Measurements from ENCODE around the gene ZNF439. TPM values are rescaled to one million over a fixed set of nuclear protein-coding genes. Genes with fewer than 3 reads are reported as not detected.

The ZNF439 gene
- 38.3 TPM for polyA plus RNA-seq (2013)

DNA sequence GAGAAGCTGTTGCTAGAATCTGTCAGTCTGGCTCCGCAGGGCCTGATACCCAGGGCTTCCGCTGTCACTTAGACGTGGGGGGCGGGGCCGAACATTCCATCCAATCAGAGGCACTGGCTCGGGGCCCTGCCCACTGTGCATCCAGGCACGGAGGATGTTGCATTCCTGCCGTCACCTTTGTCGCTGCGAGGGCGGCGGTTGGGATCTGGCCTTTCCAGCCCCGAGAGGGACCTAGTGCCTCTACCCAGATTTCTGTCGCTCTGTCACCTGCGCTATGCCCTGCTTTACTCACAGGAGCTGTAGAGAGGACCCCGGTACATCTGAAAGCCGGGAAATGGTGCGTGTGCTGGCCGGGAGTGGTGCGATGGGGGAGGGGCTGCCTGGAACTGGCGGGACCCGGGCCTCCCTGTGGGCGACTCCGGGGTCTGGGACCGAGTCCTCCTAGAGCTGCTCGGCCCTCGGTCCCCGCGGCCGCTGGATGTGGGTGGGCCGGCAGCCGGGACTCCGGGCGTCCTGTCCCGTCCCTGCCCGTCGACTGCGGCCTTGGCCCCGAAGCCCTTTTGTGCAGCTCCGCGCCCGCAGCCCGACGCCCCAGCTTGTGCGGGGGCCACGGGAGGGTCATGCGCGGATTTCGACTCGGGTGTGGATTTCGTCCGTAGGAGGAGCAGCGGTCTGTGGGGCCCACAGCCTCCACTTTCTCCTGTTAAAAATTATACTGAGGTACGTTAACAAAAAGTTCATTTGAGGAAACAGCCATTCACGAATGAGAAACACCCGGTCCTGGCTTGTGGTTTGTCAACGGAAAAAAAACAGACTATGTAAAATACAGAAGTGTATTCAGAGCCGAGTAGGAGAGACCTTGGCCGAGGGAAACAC lies at the start of gene ZNF439:
ZNF439 (plus strand) TSS at position 133 of the 876 bp plus-strand sequence; CDS start at position 275, 142 bp downstream.
- under 1% methylated on average over 50 of the region's 59 CpGs for WGBS (ENCODE audit: insufficient coverage)
- POLR2A ChIA-PET: interaction anchor here (0.6 to 1.0 kb wide), 2 partner anchors 35 to 204 kb away, joined by 3 read pairs; partner anchors contain the start of genes ZNF440 and ZNF878
- Histone ChIP-seq H3K27me3 (replicated peaks in 2 of 5; ENCODE audit: control insufficient read depth in 4 of 5, insufficient read depth in 5 of 5, low read length in 4 of 5) (no peaks in the 10 kb centered on the region), H3K9me3 (ENCODE audit: control extremely low read depth in 1 of 5, control insufficient read depth in 4 of 5, insufficient read depth in 2 of 5, low read depth in 1 of 5, low read length in 4 of 5) (peaks cover 0 to 31% (median 29%) of the 10 kb centered on the region in 5 experiments), H3K27ac (ENCODE audit: insufficient read depth in 1 of 2, low read depth in 1 of 2, low read length in 2 of 2, poor library complexity in 1 of 2, severe bottlenecking in 2 of 2) (peak within 1 kb of the TSS; percentile 61 to 88), H3K36me3 (ENCODE audit: control insufficient read depth in 4 of 4, insufficient read depth in 4 of 4, low read length in 3 of 4) (peaks cover 7 to 33% (median 18%) of the 10 kb centered on the region in 4 experiments), H3K4me3 (ENCODE audit: control insufficient read depth in 1 of 7, extremely low read depth in 1 of 7, insufficient read depth in 4 of 7, low read depth in 2 of 7, low read length in 6 of 7) (peak within 1 kb of the TSS; percentile 40 to 87 (median 74)), H3K4me1 (ENCODE audit: control extremely low read depth in 1 of 4, control insufficient read depth in 4 of 4, insufficient read depth in 4 of 4, low read length in 3 of 4) (peaks cover 0 to 25% (median 13%) of the 10 kb centered on the region in 4 experiments)
- peak; percentile 89 to 97 (median 97) for DNase-seq
- CTCF ChIA-PET: interaction anchor here (1.0 to 2.2 kb wide), 3 partner anchors 32 to 51 kb away, joined by 3 to 8 read pairs (median 4); partner anchors contain the start of gene ZNF491

DNA sequence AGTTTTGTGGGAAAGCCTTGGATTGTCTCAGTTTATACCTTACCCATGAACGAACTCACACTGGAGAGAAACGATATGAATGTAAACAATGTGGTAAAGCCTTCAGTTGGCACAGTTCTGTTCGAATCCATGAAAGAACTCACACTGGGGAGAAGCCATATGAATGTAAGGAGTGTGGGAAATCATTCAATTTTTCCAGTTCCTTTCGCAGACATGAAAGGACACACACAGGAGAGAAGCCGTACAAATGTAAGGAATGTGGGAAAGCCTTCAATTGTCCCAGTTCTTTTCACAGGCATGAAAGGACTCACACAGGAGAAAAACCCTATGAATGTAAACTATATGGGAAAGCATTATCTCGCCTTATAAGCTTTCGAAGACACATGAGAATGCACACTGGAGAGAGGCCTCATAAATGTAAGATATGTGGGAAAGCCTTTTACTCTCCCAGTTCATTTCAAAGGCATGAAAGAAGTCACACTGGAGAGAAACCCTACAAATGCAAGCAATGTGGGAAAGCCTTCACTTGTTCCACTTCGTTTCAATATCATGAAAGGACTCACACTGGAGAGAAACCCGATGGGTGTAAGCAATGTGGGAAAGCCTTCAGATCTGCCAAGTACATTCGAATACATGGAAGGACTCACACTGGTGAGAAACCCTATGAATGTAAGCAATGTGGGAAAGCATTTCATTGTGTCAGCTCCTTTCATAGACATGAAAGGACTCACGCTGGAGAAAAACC lies 42.0 kb upstream of the ZNF439 start:
- DNase-seq: peak in 1 of 3 donors; percentile 9
- CTCF ChIA-PET: interaction anchor here (2.1 kb wide), 1 partner anchor 8 kb away, joined by 11 read pairs; the partner anchor contains the start of gene ZNF491
- POLR2A ChIA-PET: no interaction called here

DNA sequence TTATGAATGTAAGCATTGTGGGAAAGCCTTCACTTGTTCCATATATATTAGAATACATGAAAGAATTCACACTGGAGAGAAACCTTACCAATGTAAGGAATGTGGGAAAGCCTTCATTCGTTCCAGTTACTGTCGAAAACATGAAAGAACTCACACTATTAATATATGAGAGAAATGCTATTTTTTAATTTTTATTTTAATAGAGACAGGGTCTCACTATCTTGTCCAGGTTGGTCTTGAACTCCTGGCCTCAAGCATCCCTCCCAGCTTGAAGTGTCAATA lies 41.5 kb upstream of the ZNF439 start:
- POLR2A ChIA-PET: no interaction called here
- Histone ChIP-seq H3K27me3 (replicated peaks in 2 of 5; ENCODE audit: control insufficient read depth in 4 of 5, insufficient read depth in 5 of 5, low read length in 4 of 5) (no peaks in the 10 kb centered on the region), H3K27ac (ENCODE audit: insufficient read depth in 1 of 2, low read depth in 1 of 2, low read length in 2 of 2, poor library complexity in 1 of 2, severe bottlenecking in 2 of 2) (no peak overlapping the region), H3K4me3 (ENCODE audit: control insufficient read depth in 1 of 7, extremely low read depth in 1 of 7, insufficient read depth in 4 of 7, low read depth in 2 of 7, low read length in 6 of 7) (no peak overlapping the region), H3K4me1 (ENCODE audit: control extremely low read depth in 1 of 4, control insufficient read depth in 4 of 4, insufficient read depth in 4 of 4, low read length in 3 of 4) (no peaks in the 10 kb centered on the region), H3K36me3 (ENCODE audit: control insufficient read depth in 4 of 4, insufficient read depth in 4 of 4, low read length in 3 of 4) (peaks cover 0 to 34% (median 12%) of the 10 kb centered on the region in 4 experiments), H3K9me3 (ENCODE audit: control extremely low read depth in 1 of 5, control insufficient read depth in 4 of 5, insufficient read depth in 2 of 5, low read depth in 1 of 5, low read length in 4 of 5) (peaks cover 17 to 54% (median 33%) of the 10 kb centered on the region in 5 experiments)
- CTCF ChIA-PET: interaction anchor here (2.1 kb wide), 1 partner anchor 9 kb away, joined by 11 read pairs; the partner anchor contains the start of gene ZNF491
- no CpG with 5 or more reads among the region's 2 CpGs for WGBS (ENCODE audit: insufficient coverage)
- no peak for DNase-seq

More for the DNA sequence above, 42.0 kb upstream of the ZNF439 start:
- Histone ChIP-seq H3K27ac (ENCODE audit: insufficient read depth in 1 of 2, low read depth in 1 of 2, low read length in 2 of 2, poor library complexity in 1 of 2, severe bottlenecking in 2 of 2) (no peak overlapping the region), H3K4me1 (ENCODE audit: control extremely low read depth in 1 of 4, control insufficient read depth in 4 of 4, insufficient read depth in 4 of 4, low read length in 3 of 4) (no peaks in the 10 kb centered on the region), H3K9me3 (ENCODE audit: control extremely low read depth in 1 of 5, control insufficient read depth in 4 of 5, insufficient read depth in 2 of 5, low read depth in 1 of 5, low read length in 4 of 5) (peaks cover 17 to 58% (median 33%) of the 10 kb centered on the region in 5 experiments), H3K4me3 (ENCODE audit: control insufficient read depth in 1 of 7, extremely low read depth in 1 of 7, insufficient read depth in 4 of 7, low read depth in 2 of 7, low read length in 6 of 7) (no peak overlapping the region), H3K36me3 (ENCODE audit: control insufficient read depth in 4 of 4, insufficient read depth in 4 of 4, low read length in 3 of 4) (peaks cover 0 to 34% (median 13%) of the 10 kb centered on the region in 4 experiments), H3K27me3 (replicated peaks in 2 of 5; ENCODE audit: control insufficient read depth in 4 of 5, insufficient read depth in 5 of 5, low read length in 4 of 5) (no peaks in the 10 kb centered on the region)
- WGBS (ENCODE audit: insufficient coverage): 97% methylated on average over 9 of the region's 11 CpGs

DNA sequence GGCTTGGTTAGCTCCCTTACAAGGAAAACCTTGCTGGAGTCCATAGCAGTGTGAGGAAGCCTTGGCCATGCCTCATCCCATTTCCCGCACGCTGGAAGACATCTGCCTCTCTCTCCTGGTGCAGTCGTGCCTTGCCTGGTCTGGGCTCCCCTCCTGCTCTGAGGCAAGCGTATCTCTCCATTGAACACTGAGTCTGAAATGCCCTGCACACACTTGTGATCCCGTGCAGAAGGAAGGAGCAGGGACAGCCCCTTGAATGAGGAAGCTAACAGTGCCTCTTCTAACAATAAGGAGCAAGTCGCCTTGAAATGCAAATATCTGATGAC lies 34.9 kb upstream of the ZNF439 start:
- H3K9me3 ChIP-seq (ENCODE audit: control extremely low read depth in 1 of 5, control insufficient read depth in 4 of 5, insufficient read depth in 2 of 5, low read depth in 1 of 5, low read length in 4 of 5): peaks cover 0 to 15% (median 0%) of the 10 kb centered on the region in 5 experiments
- H3K36me3 ChIP-seq (ENCODE audit: control insufficient read depth in 4 of 4, insufficient read depth in 4 of 4, low read length in 3 of 4): peaks cover 0 to 8% (median 3%) of the 10 kb centered on the region in 4 experiments
- peak overlapping the region in 1 of 2 experiments; percentile 89 for H3K27ac ChIP-seq (ENCODE audit: insufficient read depth in 1 of 2, low read depth in 1 of 2, low read length in 2 of 2, poor library complexity in 1 of 2, severe bottlenecking in 2 of 2)
- peaks cover 0 to 17% (median 10%) of the 10 kb centered on the region in 4 experiments for H3K4me1 ChIP-seq (ENCODE audit: control extremely low read depth in 1 of 4, control insufficient read depth in 4 of 4, insufficient read depth in 4 of 4, low read length in 3 of 4)
- DNase-seq: no peak
- ChIA-PET POLR2A (interaction anchor here (0.9 to 1.5 kb wide), 2 partner anchors 16 to 36 kb away, joined by 3 to 6 read pairs; partner anchors contain the start of gene ZNF491), CTCF (interaction anchor here (0.8 to 4.0 kb wide), 4 partner anchors 12 to 66 kb away, joined by 3 to 33 read pairs (median 6); partner anchors contain the start of gene ZNF491)
- no peaks in the 10 kb centered on the region for H3K27me3 ChIP-seq (replicated peaks in 2 of 5; ENCODE audit: control insufficient read depth in 4 of 5, insufficient read depth in 5 of 5, low read length in 4 of 5)
- 0% methylated on average over 6 of the region's 6 CpGs for WGBS (ENCODE audit: insufficient coverage)
- peak overlapping the region; percentile 89 to 100 (median 96) for H3K4me3 ChIP-seq (ENCODE audit: control insufficient read depth in 1 of 7, extremely low read depth in 1 of 7, insufficient read depth in 4 of 7, low read depth in 2 of 7, low read length in 6 of 7)

DNA sequence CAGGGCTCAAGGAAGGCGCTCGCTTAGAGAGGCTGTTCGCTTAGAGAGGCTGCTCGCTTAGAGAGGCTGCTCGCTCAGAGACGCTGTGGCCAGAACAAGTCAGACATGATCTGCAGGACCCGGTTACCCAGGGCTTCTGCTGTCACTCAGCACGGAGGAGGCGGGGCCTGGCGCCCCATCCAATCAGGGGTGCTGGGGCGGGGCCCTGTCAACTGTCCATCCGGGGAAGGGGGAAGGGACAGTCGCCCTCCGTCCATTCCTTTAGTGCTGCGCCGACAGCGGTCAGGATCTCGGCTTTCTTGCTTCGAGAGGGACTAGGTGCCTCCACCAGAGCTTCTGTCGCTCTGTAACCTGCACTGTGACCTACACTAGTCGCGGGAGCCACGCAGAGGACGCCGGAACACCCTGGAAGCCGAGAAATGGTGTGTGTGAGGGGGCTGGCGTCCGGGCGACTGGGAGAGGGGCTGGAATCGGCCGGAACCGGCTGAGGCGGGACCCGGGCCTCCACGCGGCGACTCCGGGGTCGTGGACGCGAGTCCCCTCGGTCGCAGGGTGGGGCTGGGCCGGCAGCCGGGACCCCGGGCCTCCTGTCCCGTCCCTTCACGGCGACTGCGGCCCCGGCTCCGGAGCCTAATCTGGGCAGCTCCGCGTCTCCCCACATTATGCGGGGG lies 34.4 kb upstream of the ZNF439 start, which contains the start of gene ZNF440:
ZNF440 (plus strand) TSS at position 245 of the 671 bp plus-strand sequence; CDS start at position 420, 175 bp downstream.
- Histone ChIP-seq H3K27me3 (replicated peaks in 2 of 5; ENCODE audit: control insufficient read depth in 4 of 5, insufficient read depth in 5 of 5, low read length in 4 of 5) (no peaks in the 10 kb centered on the region), H3K36me3 (ENCODE audit: control insufficient read depth in 4 of 4, insufficient read depth in 4 of 4, low read length in 3 of 4) (peaks cover 0 to 12% (median 3%) of the 10 kb centered on the region in 4 experiments), H3K27ac (ENCODE audit: insufficient read depth in 1 of 2, low read depth in 1 of 2, low read length in 2 of 2, poor library complexity in 1 of 2, severe bottlenecking in 2 of 2) (peak within 1 kb of the TSS; percentile 59 to 89), H3K4me1 (ENCODE audit: control extremely low read depth in 1 of 4, control insufficient read depth in 4 of 4, insufficient read depth in 4 of 4, low read length in 3 of 4) (peaks cover 0 to 17% (median 10%) of the 10 kb centered on the region in 4 experiments), H3K9me3 (ENCODE audit: control extremely low read depth in 1 of 5, control insufficient read depth in 4 of 5, insufficient read depth in 2 of 5, low read depth in 1 of 5, low read length in 4 of 5) (peaks cover 0 to 15% (median 2%) of the 10 kb centered on the region in 5 experiments), H3K4me3 (ENCODE audit: control insufficient read depth in 1 of 7, extremely low read depth in 1 of 7, insufficient read depth in 4 of 7, low read depth in 2 of 7, low read length in 6 of 7) (peak within 1 kb of the TSS; percentile 89 to 100 (median 96))
- 0% methylated on average over 43 of the region's 55 CpGs for WGBS (ENCODE audit: insufficient coverage)
- CTCF ChIA-PET: interaction anchor here (0.6 to 4.0 kb wide), 5 partner anchors 12 to 66 kb away, joined by 3 to 33 read pairs (median 5); partner anchors contain the start of gene ZNF491
- POLR2A ChIA-PET: interaction anchor here (0.9 to 1.5 kb wide), 2 partner anchors 16 to 35 kb away, joined by 3 to 6 read pairs; partner anchors contain the start of gene ZNF491
- DNase-seq: peak; percentile 78 to 91 (median 89)

DNA sequence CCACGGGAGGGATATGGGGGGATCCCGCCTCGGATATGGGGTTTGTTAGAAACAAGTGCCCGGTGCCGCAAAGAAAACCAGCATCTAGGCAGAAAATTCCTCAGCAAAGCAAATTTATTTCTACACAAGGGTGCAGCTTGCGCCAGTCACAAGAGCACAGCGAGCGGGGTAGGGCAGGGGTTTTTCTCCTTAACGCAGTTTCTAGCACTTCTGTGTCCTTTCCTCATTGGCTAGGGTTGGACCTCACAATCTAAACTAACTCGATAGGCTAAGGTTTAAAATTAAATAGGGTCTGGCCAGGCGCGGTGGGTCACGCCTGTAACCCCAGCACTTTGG lies 33.9 kb upstream of the ZNF439 start:
- Histone ChIP-seq H3K4me1 (ENCODE audit: control extremely low read depth in 1 of 4, control insufficient read depth in 4 of 4, insufficient read depth in 4 of 4, low read length in 3 of 4) (peaks cover 0 to 17% (median 10%) of the 10 kb centered on the region in 4 experiments), H3K27ac (ENCODE audit: insufficient read depth in 1 of 2, low read depth in 1 of 2, low read length in 2 of 2, poor library complexity in 1 of 2, severe bottlenecking in 2 of 2) (peak overlapping the region; percentile 59 to 89), H3K9me3 (ENCODE audit: control extremely low read depth in 1 of 5, control insufficient read depth in 4 of 5, insufficient read depth in 2 of 5, low read depth in 1 of 5, low read length in 4 of 5) (peaks cover under 1 to 10% (median 6%) of the 10 kb centered on the region in 5 experiments), H3K36me3 (ENCODE audit: control insufficient read depth in 4 of 4, insufficient read depth in 4 of 4, low read length in 3 of 4) (peaks cover 0 to 15% (median 1%) of the 10 kb centered on the region in 4 experiments), H3K27me3 (replicated peaks in 2 of 5; ENCODE audit: control insufficient read depth in 4 of 5, insufficient read depth in 5 of 5, low read length in 4 of 5) (no peaks in the 10 kb centered on the region), H3K4me3 (ENCODE audit: control insufficient read depth in 1 of 7, extremely low read depth in 1 of 7, insufficient read depth in 4 of 7, low read depth in 2 of 7, low read length in 6 of 7) (peak overlapping the region; percentile 89 to 100 (median 96))
- peak in 2 of 3 donors; percentile 54 to 70 for DNase-seq
- ChIA-PET CTCF (interaction anchor here (0.6 to 4.0 kb wide), 5 partner anchors 13 to 45 kb away, joined by 3 to 33 read pairs (median 4); partner anchors contain the start of genes ZNF439 and ZNF491), POLR2A (no interaction called here)
- WGBS (ENCODE audit: insufficient coverage): 9% methylated on average over 12 of the region's 13 CpGs

Data from common myeloid progenitor, CD34-positive (primary cell).